Activated naive CD8-positive, alpha-beta T cell treated with anti-CD3 and anti-CD28 coated beads, Interleukin-2, amount 10 ng/mL, durations not matched to agents 7 days and 5 days (primary cell): ENCODE data around the gene RIPOR3. TPM values are rescaled to one million over a fixed set of nuclear protein-coding genes. Genes with fewer than 3 reads are reported as not detected.

Source experiments
- ATAC-seq: fragments of 150-1000 bp; cut with Tn5 transposase; one replicate; pipeline ENCODE4 v1.10.0; 2021; ENCODE audit warnings: low read depth, moderate library complexity
- POLR2A ChIA-PET: fragments of 350-600 bp; sonication (Branson Sonifier 250); formaldehyde crosslinking; loops from one replicate; lab custom pipeline; 2021; ENCODE audit warnings: antibody characterized with exemption; lab: Charles Lee
- DNase-seq: peaks from one replicate; pipeline ENCODE4 v3.0.0; 2021
- H3K27ac Mint-ChIP-seq: one replicate; pipeline ENCODE4 v1.8.0; 2022; ENCODE audit warnings: mild to moderate bottlenecking, mixed read lengths
- H3K27me3 Mint-ChIP-seq: one replicate; pipeline ENCODE4 v1.8.0; 2022; ENCODE audit warnings: mild to moderate bottlenecking, moderate library complexity, mixed read lengths
- H3K36me3 Mint-ChIP-seq: one replicate; pipeline ENCODE4 v1.8.0; 2021; ENCODE audit warnings: mild to moderate bottlenecking, mixed read lengths
- H3K4me1 Mint-ChIP-seq: one replicate; pipeline ENCODE4 v1.8.0; 2021; ENCODE audit warnings: mixed read lengths
- H3K4me3 Mint-ChIP-seq: one replicate; pipeline ENCODE4 v1.8.0; 2022; ENCODE audit warnings: mild to moderate bottlenecking, moderate library complexity, mixed read lengths
- H3K9me3 Mint-ChIP-seq: one replicate; pipeline ENCODE4 v1.8.0; 2021; ENCODE audit warnings: mixed read lengths
- total RNA-seq, 2 experiments: library from RNA; stranded (reverse); gene quantifications; one replicate each; pipeline ENCODE4 v1.2.3, GENCODE V29; 2021

RIPOR3 gene, protein sequence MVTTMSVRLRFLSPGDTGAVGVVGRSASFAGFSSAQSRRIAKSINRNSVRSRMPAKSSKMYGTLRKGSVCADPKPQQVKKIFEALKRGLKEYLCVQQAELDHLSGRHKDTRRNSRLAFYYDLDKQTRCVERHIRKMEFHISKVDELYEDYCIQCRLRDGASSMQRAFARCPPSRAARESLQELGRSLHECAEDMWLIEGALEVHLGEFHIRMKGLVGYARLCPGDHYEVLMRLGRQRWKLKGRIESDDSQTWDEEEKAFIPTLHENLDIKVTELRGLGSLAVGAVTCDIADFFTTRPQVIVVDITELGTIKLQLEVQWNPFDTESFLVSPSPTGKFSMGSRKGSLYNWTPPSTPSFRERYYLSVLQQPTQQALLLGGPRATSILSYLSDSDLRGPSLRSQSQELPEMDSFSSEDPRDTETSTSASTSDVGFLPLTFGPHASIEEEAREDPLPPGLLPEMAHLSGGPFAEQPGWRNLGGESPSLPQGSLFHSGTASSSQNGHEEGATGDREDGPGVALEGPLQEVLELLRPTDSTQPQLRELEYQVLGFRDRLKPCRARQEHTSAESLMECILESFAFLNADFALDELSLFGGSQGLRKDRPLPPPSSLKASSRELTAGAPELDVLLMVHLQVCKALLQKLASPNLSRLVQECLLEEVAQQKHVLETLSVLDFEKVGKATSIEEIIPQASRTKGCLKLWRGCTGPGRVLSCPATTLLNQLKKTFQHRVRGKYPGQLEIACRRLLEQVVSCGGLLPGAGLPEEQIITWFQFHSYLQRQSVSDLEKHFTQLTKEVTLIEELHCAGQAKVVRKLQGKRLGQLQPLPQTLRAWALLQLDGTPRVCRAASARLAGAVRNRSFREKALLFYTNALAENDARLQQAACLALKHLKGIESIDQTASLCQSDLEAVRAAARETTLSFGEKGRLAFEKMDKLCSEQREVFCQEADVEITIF
- total RNA-seq, result not detected

DNA sequence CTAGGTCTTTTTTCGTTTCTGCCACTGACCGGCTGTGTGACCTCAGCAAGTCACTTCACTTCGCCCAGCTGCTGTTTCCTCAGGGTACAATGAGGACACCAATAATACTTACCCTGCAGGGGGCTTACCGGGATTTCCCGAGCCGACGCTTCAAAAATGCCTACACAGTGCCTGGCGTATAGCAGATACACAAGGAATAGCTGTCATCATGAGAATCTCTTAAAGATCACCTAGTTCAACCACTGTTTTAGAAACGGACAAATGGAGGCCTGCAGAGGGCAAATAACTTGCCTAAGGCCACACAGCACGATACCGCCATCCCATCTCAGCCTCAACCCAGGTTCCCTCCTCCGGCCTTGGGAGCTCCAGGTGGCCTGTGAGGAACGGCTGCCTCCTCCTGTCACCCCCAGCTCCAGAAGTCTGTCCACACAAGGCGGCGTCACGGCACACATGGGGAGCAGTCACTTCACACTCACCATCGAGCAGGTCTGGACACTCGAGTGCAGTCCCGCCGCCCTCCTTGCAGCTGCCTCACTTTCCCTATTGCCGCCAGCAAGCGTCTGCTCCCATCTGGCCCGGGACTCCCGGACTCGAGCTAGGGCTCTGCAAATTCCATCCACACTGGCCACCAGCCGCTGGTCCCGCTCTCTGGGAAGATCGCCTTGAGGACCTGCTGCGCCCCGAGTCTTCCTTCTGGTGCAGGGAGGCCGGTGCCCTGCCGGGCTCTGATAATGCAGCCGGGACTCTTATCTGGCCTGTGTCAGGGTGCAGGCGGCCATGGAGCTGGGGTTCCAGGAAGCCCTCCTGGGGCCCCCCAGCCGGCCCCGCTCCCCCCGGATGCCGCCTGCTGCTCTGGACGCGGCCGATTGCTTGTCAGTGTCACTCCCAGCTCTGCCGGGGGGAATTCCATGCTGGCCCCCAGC is at the start of gene RIPOR3:
TSS of gene RIPOR3 (minus strand) at position 893 of the 923 bp plus-strand sequence. CDS start at position 479, 414 bp downstream.
- Mint-ChIP-seq H3K4me1 (peaks cover 5% of the 10 kb centered on the region), H3K27ac (no peak within 1 kb of the TSS), H3K9me3 (no peaks in the 10 kb centered on the region), H3K36me3 (no peaks in the 10 kb centered on the region), H3K4me3 (no peak within 1 kb of the TSS), H3K27me3 (peaks cover 55% of the 10 kb centered on the region)
- POLR2A ChIA-PET, result interaction anchor here (0.6 kb wide), 1 partner anchor 10 kb away, joined by 5 read pairs; no protein-coding TSS in a partner anchor
- ATAC-seq, result peak; percentile 33
- peak; percentile 30 for DNase-seq

DNA sequence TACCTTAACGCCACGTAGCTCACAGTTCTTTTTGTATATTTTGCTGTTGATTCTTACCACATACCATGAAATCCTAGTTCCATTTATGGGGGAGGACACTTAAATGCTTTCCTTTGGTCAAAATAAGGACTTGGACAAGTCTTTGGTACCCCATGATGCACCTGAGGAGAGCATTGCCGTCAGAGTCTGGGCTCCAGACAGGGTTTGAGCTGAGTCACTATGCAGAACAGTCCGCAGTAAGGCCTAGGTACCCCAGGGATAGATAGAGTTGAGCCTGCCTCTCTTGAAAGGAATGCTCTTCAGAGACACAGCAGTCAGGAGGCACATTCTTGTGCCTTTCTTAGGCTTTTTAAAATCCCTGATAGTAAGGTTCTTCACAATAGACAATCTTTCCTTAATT is 46.0 kb upstream of the RIPOR3 start:
- Mint-ChIP-seq H3K9me3 (no peaks in the 10 kb centered on the region), H3K4me1 (peaks cover 29% of the 10 kb centered on the region), H3K27me3 (no peaks in the 10 kb centered on the region), H3K36me3 (peaks cover 8% of the 10 kb centered on the region), H3K27ac (no peak overlapping the region), H3K4me3 (no peak overlapping the region)
- ATAC-seq (no peak), DNase-seq (no peak)
- POLR2A ChIA-PET, result no interaction called here

DNA sequence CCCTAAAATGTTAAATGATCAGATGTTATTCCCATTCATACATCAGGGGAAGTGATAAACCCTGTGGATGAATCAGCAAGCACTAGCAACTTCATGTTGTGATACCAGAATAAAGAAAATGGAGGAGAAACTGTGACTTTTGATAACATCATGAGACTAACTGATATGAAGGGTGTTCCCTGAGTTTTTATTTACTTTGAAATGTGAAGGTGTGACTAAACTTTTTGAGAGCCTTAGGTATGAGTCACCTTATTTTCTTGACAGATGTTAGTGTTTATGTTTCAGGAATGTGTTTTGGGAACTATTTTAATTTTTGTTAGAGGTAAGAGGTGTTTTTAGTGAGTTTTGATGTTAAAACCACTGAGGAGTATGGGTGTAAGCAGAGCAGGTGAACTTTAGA is 44.5 kb upstream of the RIPOR3 start:
- no peak overlapping the region for H3K4me3 Mint-ChIP-seq
- peaks cover 7% of the 10 kb centered on the region for H3K36me3 Mint-ChIP-seq
- H3K27ac Mint-ChIP-seq, result no peak overlapping the region
- POLR2A ChIA-PET, result no interaction called here
- DNase-seq (no peak), ATAC-seq (no peak)
- H3K9me3 Mint-ChIP-seq, result no peaks in the 10 kb centered on the region
- no peaks in the 10 kb centered on the region for H3K27me3 Mint-ChIP-seq
- peaks cover 25% of the 10 kb centered on the region for H3K4me1 Mint-ChIP-seq

DNA sequence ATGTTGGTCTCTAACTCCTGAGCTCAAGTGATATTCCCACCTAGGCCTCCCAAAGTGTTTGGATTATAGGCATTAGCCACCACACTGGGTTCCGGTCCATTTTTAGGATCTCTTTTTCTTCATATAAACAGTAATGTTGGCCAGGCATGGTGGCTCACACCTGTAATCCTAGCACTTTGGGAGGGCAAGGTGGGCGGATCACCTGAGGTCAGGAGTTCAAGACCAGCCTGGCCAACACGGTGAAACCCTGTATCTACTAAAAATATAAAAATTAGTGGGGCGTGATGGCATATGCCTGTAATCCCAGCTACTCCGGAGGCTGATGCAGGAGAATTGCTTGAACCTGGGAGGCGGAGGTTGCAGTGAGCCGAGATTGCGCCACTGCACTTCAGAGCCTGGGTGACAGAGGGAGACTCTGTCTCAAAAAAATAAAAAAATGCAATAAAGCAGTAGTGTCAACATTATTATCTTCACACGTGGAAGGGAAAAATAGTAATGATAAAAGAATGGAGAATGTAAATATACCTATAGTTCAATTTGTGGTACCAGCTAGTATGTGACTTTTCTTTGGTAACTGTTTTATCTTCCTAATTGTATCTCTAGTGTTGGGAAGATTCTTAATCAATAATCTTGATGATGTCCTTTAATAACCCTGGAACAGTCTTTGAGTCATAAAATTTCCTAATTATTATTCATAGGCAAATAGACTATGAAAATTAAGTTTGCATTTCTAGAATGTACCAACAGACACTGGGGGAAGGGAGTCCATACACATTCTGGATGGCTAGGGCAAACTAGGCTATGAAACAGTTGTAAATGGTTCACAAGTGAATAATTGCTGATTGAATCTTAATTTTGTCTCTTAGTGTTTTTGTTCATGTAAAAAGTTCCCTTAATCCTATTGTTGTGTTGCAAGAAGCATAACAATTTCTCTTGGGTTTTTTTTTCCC is 43.7 kb upstream of the RIPOR3 start:
- Mint-ChIP-seq H3K36me3 (peaks cover 6% of the 10 kb centered on the region), H3K27ac (no peak overlapping the region), H3K9me3 (no peaks in the 10 kb centered on the region), H3K4me1 (peaks cover 26% of the 10 kb centered on the region), H3K27me3 (no peaks in the 10 kb centered on the region), H3K4me3 (no peak overlapping the region)
- POLR2A ChIA-PET, result no interaction called here
- DNase-seq (no peak), ATAC-seq (no peak)

DNA sequence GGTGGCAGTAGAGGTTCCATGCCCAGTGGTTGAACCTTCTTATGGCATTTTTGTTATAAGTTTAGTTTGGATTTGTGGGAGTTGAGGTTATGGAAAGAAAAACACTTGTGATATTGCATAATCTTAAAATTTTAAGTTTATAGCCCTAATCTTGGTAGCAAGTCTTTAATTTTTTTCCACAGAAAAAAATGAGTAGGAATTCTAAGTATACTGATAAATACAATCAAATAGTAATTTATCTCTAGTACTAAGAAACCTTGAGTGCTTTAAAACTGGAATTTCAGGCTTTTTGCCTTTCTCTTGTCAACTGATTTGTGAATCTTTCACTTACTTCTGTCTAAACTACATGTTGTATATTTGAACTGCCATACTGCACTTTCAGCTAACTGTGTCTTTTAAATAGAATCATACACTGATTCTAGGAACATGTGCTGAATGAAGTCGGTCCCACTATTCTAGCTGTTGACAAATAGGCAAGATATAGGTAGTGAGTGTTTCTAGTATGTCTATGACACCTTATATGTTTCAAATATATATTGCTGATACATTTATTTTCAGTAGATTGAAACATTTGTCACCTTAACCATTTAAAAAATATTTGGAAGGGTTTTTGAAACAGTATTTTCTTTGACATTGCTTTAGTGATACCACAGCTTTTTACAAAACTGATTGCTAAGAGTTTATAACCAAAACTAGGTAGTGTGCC is 42.5 kb upstream of the RIPOR3 start:
- H3K4me1 Mint-ChIP-seq, result peaks cover 22% of the 10 kb centered on the region
- POLR2A ChIA-PET, result no interaction called here

DNA sequence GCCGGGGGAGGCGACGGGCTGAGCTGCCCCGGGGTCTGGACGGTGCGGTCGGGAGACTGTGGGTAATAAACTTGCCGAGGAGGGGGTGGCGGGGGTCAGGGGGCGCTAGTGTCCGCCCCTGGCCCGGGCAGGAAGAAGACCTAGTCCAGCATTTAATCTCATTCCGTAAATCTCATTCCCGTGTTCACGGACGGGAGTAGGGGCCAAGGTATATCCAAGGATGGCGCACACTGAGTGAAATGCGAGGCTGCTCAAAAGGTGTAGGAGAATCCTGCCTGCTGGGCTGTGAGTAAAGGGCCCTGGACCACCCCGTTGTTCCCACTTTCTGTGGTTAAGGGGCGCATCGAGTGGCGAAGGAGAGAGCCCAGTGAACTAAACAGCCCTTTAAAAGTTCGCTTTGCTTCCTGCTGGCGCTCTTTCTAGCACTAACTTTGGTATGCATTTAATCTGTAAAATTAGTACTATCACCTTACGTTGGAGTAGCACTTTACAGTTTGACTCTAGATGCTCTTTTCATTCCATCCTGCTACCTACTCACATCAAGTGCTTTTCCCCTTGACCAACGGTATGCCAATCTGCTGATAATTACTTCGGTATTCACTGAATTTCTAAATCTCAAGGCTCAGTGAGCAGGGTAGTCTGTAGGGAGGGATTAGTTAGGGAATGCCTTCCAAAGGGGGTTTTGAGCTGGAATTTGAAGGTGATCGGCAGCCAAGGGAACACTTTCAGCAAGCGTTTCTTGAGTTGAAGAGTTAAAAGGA is 40.8 kb upstream of the RIPOR3 start:
- H3K4me1 Mint-ChIP-seq, result peaks cover 19% of the 10 kb centered on the region
- H3K9me3 Mint-ChIP-seq, result no peaks in the 10 kb centered on the region
- POLR2A ChIA-PET, result interaction anchor here (0.6 to 2.7 kb wide), 5 partner anchors 11 to 226 kb away, joined by 3 to 9 read pairs (median 4); partner anchors contain the start of genes ADNP, DPM1 and MOCS3
- ATAC-seq (no peak), DNase-seq (peak; percentile 41)
- peaks cover 3% of the 10 kb centered on the region for H3K36me3 Mint-ChIP-seq
- peak overlapping the region; percentile 85 for H3K4me3 Mint-ChIP-seq
- peaks cover 2% of the 10 kb centered on the region for H3K27me3 Mint-ChIP-seq
- peak overlapping the region; percentile 80 for H3K27ac Mint-ChIP-seq

More for the DNA sequence above, 42.5 kb upstream of the RIPOR3 start:
- no peak overlapping the region for H3K27ac Mint-ChIP-seq
- peak overlapping the region; percentile 39 for H3K4me3 Mint-ChIP-seq
- ATAC-seq, result no peak
- H3K27me3 Mint-ChIP-seq, result no peaks in the 10 kb centered on the region
- H3K36me3 Mint-ChIP-seq, result peaks cover 3% of the 10 kb centered on the region
- DNase-seq, result no peak
- H3K9me3 Mint-ChIP-seq, result no peaks in the 10 kb centered on the region

DNA sequence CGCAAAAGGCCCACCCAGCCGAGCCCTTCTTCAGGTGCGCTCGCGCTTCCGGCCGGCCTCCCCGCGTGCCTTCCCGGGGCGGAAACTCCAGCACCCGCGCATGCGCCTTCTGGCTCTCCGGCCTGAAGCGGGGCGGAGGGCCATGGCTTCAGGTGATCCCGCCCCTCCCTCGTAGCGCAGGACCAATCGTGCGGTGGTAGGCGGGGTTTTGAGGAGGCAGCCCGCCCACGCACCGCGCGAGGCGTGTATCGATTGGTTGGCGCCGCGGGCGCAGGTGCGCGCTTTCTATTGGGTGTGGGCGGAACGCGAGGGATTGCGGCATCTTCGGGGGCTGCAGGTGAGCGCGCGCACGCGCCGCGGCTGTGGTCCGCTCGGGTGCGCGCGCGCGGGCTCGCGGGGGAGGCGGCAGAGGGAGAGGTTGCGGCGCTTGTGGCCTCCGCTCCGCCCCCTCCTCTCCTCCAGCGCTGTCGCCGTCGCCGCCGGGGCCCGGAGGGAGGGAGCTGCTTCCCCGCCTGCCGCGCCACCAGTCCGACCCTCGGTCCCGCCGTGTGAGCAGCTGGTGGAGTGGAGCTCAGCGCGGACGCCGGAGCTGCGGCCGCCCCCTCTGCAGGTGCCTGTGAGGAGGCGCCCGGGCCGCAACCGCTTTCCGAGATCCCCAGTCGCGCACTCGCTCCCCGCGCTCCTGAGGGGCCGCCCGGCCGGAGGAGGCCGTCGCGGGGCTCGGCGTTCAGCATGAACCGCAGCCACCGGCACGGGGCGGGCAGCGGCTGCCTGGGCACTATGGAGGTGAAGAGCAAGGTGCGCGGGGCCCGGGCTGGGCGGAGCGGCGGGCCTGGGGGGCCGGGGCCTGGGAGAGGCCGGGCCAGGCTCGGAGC is 40.0 kb upstream of the RIPOR3 start, which contains the start of gene PARD6B:
TSS of gene PARD6B (plus strand) at position 526 of the 875 bp plus-strand sequence. CDS start at position 733, 207 bp downstream.
- ATAC-seq (peak; percentile 94), DNase-seq (peak; percentile 99)
- POLR2A ChIA-PET, result interaction anchor here (0.9 to 2.7 kb wide), 3 partner anchors 177 to 227 kb away, joined by 3 to 9 read pairs (median 4); partner anchors contain the start of genes ADNP, DPM1 and MOCS3
- Mint-ChIP-seq H3K4me1 (peaks cover 18% of the 10 kb centered on the region), H3K36me3 (peaks cover 3% of the 10 kb centered on the region), H3K9me3 (no peaks in the 10 kb centered on the region), H3K4me3 (peak within 1 kb of the TSS; percentile 85), H3K27ac (peak within 1 kb of the TSS; percentile 80), H3K27me3 (peaks cover 2% of the 10 kb centered on the region)

DNA sequence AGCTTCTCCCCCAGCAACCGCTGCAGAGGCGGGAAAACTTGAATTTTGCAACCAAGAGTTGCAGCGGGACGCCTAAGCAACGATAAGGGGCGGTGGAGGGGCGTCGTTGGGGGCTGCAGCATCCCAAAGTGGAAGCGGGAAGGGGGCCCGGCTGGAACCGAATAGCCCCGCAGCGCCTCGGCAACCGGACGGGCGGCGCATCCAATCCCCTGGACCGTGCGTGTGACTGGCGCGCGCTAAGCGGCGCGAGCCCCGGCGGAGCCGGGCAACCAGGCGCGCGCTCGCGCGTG is 39.4 kb upstream of the RIPOR3 start:
- H3K27ac Mint-ChIP-seq, result peak overlapping the region; percentile 65
- POLR2A ChIA-PET, result interaction anchor here (1.0 to 2.7 kb wide), 2 partner anchors 64 to 228 kb away, joined by 3 to 9 read pairs; partner anchors contain the start of genes BCAS4, DPM1 and MOCS3
- peaks cover 3% of the 10 kb centered on the region for H3K36me3 Mint-ChIP-seq
- H3K4me3 Mint-ChIP-seq, result peak overlapping the region; percentile 85
- DNase-seq, result no peak
- H3K4me1 Mint-ChIP-seq, result peaks cover 18% of the 10 kb centered on the region
- no peak for ATAC-seq
- H3K9me3 Mint-ChIP-seq, result no peaks in the 10 kb centered on the region
- H3K27me3 Mint-ChIP-seq, result peaks cover 2% of the 10 kb centered on the region

DNA sequence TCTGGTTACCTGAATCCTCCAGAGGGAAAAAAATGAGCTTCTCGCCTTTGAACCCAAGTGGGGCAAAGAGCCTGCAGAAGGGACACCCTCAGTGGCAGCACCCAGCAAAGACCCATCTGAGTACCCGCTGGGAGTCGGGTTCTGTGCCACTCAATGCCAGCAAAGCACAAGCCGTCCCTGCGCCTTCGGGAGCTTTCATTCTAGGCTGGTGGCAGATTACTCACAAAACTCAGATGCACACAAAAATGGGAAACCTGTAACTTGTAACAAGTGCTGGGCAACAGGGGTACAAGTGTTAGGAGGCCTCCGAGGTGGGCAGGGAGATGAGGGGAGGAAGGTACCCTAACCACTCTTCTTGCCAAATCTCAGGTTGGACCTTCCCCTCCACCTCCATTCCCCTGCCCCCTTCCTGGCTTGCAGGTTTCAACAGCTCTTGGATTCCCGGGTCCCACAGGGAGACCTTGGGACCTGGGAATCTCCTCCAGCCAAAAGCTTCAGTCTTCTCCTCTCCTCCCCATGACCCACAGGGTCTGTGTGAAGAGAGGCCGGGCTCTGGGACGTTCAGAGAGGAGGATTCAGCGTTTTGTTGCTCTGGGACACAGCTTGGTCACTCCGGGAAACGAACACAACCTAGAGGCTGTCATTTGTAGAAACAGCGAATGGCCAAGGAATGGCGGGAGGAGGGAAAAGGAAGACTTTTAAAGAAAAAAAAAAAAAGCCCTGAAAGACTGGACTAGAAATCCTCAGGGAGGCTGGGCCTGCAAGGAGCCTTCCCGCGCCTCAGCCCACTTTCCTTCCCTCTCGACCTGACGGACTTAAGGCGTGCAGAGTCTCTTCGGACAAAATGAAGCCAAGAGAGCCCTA is 38.8 kb upstream of the RIPOR3 start:
- POLR2A ChIA-PET, result interaction anchor here (0.5 to 2.7 kb wide), 3 partner anchors 65 to 573 kb away, joined by 3 to 9 read pairs (median 3); partner anchors contain the start of genes BCAS4, DPM1 and MOCS3
- Mint-ChIP-seq H3K4me1 (peaks cover 18% of the 10 kb centered on the region), H3K27ac (peak overlapping the region; percentile 65)

More for the DNA sequence above, 38.8 kb upstream of the RIPOR3 start:
- H3K36me3 Mint-ChIP-seq, result peaks cover 3% of the 10 kb centered on the region
- DNase-seq (peak; percentile 35), ATAC-seq (no peak)
- H3K27me3 Mint-ChIP-seq, result peaks cover 2% of the 10 kb centered on the region
- H3K4me3 Mint-ChIP-seq, result peak overlapping the region; percentile 85
- no peaks in the 10 kb centered on the region for H3K9me3 Mint-ChIP-seq
